HepG2 (cell line): ENCODE results near the gene TFF2. TPM values are rescaled to one million over a fixed set of nuclear protein-coding genes. Genes with fewer than 3 reads are reported as not detected.
A peak's percentile ranks its signal among the peaks of the same experiment; 100 is the strongest.

Experiments
- ATAC-seq: fragments of 200-7000 bp; cut with Tn5 transposase; 3 replicates; pipeline ENCODE4 v1.9.1; 2020; ENCODE audit warnings: mild to moderate bottlenecking, moderate library complexity
- BruUV-seq: library from RNA; stranded (reverse); fragments of 400-500 nt; replicated peaks from 2 replicates; lab custom pipeline; 2021; lab: Mats Ljungman, UMichigan
- CTCF ChIA-PET: fragments of 300-600 bp; formaldehyde crosslinking; extraction: SDS; loops from one replicate; lab custom pipeline; 2021; ENCODE audit warnings: low total read pairs, inconsistent platforms, low intra/inter-chr PET ratio; lab: Yijun Ruan, JAX
- POLR2A ChIA-PET: fragments of 350-600 bp; sonication (Branson Sonifier 250); formaldehyde crosslinking; loops from one replicate; lab custom pipeline; 2020; ENCODE audit warnings: antibody characterized with exemption, inconsistent platforms; lab: Yijun Ruan, JAX
- DNase-seq: peaks from one replicate; pipeline ENCODE4 v3.0.0-alpha.2; 2015; ENCODE audit warnings: low spot score
- FAIRE-seq: peaks from 3 replicates; lab custom pipeline; 2011; peaks lifted over from hg19 to GRCh38; lab: Jason Lieb, UNC
- H2AFZ ChIP-seq: one replicate; pipeline ENCODE4 v1.6.1; 2011; ENCODE audit warnings: low read length, inconsistent platforms
- H3K27ac ChIP-seq: fragments of 300-600 bp; 3 replicates; pipeline ENCODE4 v1.8.0; 2011; ENCODE audit warnings: mixed run types, mild to moderate bottlenecking, mixed read lengths, low read length, inconsistent platforms; ENCODE audit not compliant: insufficient read depth; ENCODE audit errors: extremely low read length
- H3K27me3 ChIP-seq, 2 experiments: fragments of 200-600 bp in 1 of 2; 2 replicates in 1 of 2; 3 replicates in 1 of 2; pipeline versions ENCODE4 v1.6.0 to v1.8.0; 2011; ENCODE audit warnings: low read length in 2 of 2, mild to moderate bottlenecking in 2 of 2, moderate library complexity in 2 of 2, inconsistent platforms in 1 of 2; ENCODE audit not compliant: insufficient read depth in 2 of 2, control insufficient read depth in 1 of 2
- H3K36me3 ChIP-seq, 2 experiments: fragments of 200-600 bp in 1 of 2; replicated peaks in 1 of 2; 2 replicates in 1 of 2; 3 replicates in 1 of 2; pipeline versions ENCODE4 v1.5.1 to v1.8.0; 2011; ENCODE audit warnings: low read length in 2 of 2, inconsistent platforms in 1 of 2; ENCODE audit not compliant: insufficient read depth in 2 of 2, control insufficient read depth in 1 of 2
- H3K4me1 ChIP-seq: 2 replicates; pipeline ENCODE4 v1.5.1; 2012; ENCODE audit warnings: low read length, inconsistent platforms; ENCODE audit not compliant: insufficient read depth
- H3K4me2 ChIP-seq: 2 replicates; pipeline ENCODE4 v1.6.0; 2011; ENCODE audit warnings: low read depth, low read length, inconsistent platforms
- H3K4me3 ChIP-seq, 3 experiments: fragments of 200-600 bp in 1 of 3; sonication (generic), shearing (Covaris generic) in 1 of 3; replicated peaks in 1 of 3; 2 replicates each; pipeline ENCODE4 v1.5.1; 2011 to 2016; ENCODE audit warnings: low read length in 3 of 3, inconsistent platforms in 2 of 3, low read depth in 2 of 3, mild to moderate bottlenecking in 2 of 3, control low read depth in 1 of 3, mixed read lengths in 1 of 3; ENCODE audit not compliant: insufficient read depth in 1 of 3
- H3K79me2 ChIP-seq: one replicate; pipeline ENCODE4 v1.6.1; 2011; ENCODE audit warnings: low read length, inconsistent platforms; ENCODE audit not compliant: insufficient read depth
- H3K9ac ChIP-seq: 2 replicates; pipeline ENCODE4 v1.6.0; 2011; ENCODE audit warnings: mild to moderate bottlenecking, low read depth, low read length, inconsistent platforms; ENCODE audit not compliant: insufficient read depth
- H3K9me3 ChIP-seq: 2 replicates; pipeline ENCODE4 v1.5.1; 2012; ENCODE audit warnings: mild to moderate bottlenecking, low read length
- H4K20me1 ChIP-seq: 2 replicates; pipeline ENCODE4 v1.6.0; 2011; ENCODE audit warnings: inconsistent platforms, mild to moderate bottlenecking, low read length, moderate library complexity; ENCODE audit not compliant: insufficient read depth
- BRD4 ChIP-seq: sonication (generic); formaldehyde crosslinking; IDR thresholded peaks from 2 replicates; pipeline ENCODE4 v1.4.0; 2020; ENCODE audit warnings: missing genetic modification reagents
- SALL1 ChIP-seq: sonication (generic); formaldehyde crosslinking; IDR thresholded peaks from 2 replicates; pipeline ENCODE4 v1.8.0; 2022; ENCODE audit warnings: mild to moderate bottlenecking, missing genetic modification reagents
- SOX13 ChIP-seq, 3 experiments: fragments of 450-650 bp in 1 of 3; sonication (generic) in 1 of 3; formaldehyde crosslinking in 1 of 3; IDR thresholded peaks in 2 of 3; conservative IDR thresholded peaks in 1 of 3; 2 replicates each; pipeline versions ENCODE4 v1.5.0 to v1.6.1; 2016 to 2020; ENCODE audit warnings: antibody characterized with exemption in 1 of 3, mild to moderate bottlenecking in 1 of 3, missing compliant biosample characterization in 1 of 3, missing genetic modification reagents in 1 of 3, moderate library complexity in 1 of 3
- WGBS: methylation state at CpG from one replicate; pipeline ENCODE4 v1.1.6; 2017; ENCODE audit warnings: low lambda C conversion rate; 5-methylcytosine and 5-hydroxymethylcytosine counted together
- in situ Hi-C: cut with HindIII; loops from 2 replicates; pipeline ENCODE4 v1.10.0; 2017; ENCODE audit warnings: low pct_unique_long_range_greater_than_20kb; ENCODE audit not compliant: extremely low pct_ligation_motif_present
- intact Hi-C: fragments of 100-400 bp; cut with micrococcal nuclease; formaldehyde crosslinking; loops from one replicate; pipeline ENCODE4 v1.10.0; 2022; ENCODE audit not compliant: unreplicated experiment
- polyA plus RNA-seq, 8 experiments: library from polyadenylated mRNA; depleted of rRNA in 3 of 8; stranded (reverse) in 7 of 8; unstranded in 1 of 8; fragments of >200 nt; fragmentation: Illumina TruSeq in 4 of 8; extraction: Trizol in 4 of 8; gene quantifications; 2 replicates each; pipeline versions ENCODE4 v1.2.1 to v1.2.3, GENCODE V29; 2011 to 2016; ENCODE audit warnings: low read depth in 4 of 8, missing spikeins in 1 of 8, mixed read lengths in 1 of 8; ENCODE audit not compliant: insufficient read depth in 1 of 8
- total RNA-seq, 5 experiments: library from RNA; depleted of rRNA; stranded (reverse); fragments of >200 nt; fragmentation: Illumina TruSeq; extraction: Trizol; gene quantifications; 2 replicates each; pipeline ENCODE4 v1.2.3, GENCODE V29; 2016; ENCODE audit warnings: low read depth in 1 of 5
- TF ChIP-seq, protein P1 (sequence below): IDR thresholded peaks from 2 replicates; pipeline ENCODE4 v1.4.0; 2020; ENCODE audit warnings: mild to moderate bottlenecking, missing genetic modification reagents
- TF ChIP-seq, protein P2 (sequence below): sonication (generic); formaldehyde crosslinking; IDR thresholded peaks from 2 replicates; pipeline ENCODE4 v1.8.0; 2022; ENCODE audit warnings: mild to moderate bottlenecking, missing genetic modification reagents; ENCODE audit not compliant: insufficient replicate concordance
- TF ChIP-seq, protein P3 (sequence below), 2 experiments: fragments of 450-650 bp in 1 of 2; sonication (generic) in 1 of 2; formaldehyde crosslinking; IDR thresholded peaks; 2 replicates each; pipeline versions ENCODE4 v1.5.0 to v1.8.0; 2020 to 2022; ENCODE audit warnings: mild to moderate bottlenecking in 1 of 2, missing genetic modification reagents in 1 of 2

Gene TFF2
- total and polyA plus RNA-seq, 2 of the 13 experiments (the other 11 are each of a cell fraction or from before 2014, with no cell fraction given) = 1.5 TPM; not detected in 1

- TF ChIP-seq, protein P1, sequence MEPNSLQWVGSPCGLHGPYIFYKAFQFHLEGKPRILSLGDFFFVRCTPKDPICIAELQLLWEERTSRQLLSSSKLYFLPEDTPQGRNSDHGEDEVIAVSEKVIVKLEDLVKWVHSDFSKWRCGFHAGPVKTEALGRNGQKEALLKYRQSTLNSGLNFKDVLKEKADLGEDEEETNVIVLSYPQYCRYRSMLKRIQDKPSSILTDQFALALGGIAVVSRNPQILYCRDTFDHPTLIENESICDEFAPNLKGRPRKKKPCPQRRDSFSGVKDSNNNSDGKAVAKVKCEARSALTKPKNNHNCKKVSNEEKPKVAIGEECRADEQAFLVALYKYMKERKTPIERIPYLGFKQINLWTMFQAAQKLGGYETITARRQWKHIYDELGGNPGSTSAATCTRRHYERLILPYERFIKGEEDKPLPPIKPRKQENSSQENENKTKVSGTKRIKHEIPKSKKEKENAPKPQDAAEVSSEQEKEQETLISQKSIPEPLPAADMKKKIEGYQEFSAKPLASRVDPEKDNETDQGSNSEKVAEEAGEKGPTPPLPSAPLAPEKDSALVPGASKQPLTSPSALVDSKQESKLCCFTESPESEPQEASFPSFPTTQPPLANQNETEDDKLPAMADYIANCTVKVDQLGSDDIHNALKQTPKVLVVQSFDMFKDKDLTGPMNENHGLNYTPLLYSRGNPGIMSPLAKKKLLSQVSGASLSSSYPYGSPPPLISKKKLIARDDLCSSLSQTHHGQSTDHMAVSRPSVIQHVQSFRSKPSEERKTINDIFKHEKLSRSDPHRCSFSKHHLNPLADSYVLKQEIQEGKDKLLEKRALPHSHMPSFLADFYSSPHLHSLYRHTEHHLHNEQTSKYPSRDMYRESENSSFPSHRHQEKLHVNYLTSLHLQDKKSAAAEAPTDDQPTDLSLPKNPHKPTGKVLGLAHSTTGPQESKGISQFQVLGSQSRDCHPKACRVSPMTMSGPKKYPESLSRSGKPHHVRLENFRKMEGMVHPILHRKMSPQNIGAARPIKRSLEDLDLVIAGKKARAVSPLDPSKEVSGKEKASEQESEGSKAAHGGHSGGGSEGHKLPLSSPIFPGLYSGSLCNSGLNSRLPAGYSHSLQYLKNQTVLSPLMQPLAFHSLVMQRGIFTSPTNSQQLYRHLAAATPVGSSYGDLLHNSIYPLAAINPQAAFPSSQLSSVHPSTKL (CRISPR knock-in tag) = peak; percentile 46
- TF ChIP-seq SALL1 (CRISPR knock-in tag) = 0 out of 2 replicates have a peak, but pooled peaks have one; percentile 18
- no peak for TF ChIP-seq SOX13 (IDR thresholded peaks at IDR 0.05)
- TF ChIP-seq SOX13 (CRISPR knock-in tag; conservative IDR thresholded peaks at IDR 0.05 in 1 of 2, IDR thresholded peaks at IDR 0.05 in 1 of 2) = peak in 1 of 2 experiments; percentile 32; a peak in 1 of 4 replicates
These were observed 40.5 kb upstream of the TFF2 start (continued) for GRCh38 chr21:42391297-42391696.

- no TSS peak for BruUV-seq
- CTCF ChIA-PET = no interaction called here
- no peaks in the 10 kb centered on the region for H3K27me3 ChIP-seq
- H3K9ac ChIP-seq = no peak overlapping the region
- peaks cover 81% of the 10 kb centered on the region for H3K4me1 ChIP-seq
- POLR2A ChIA-PET = interaction anchor here (0.9 kb wide), 1 partner anchor 9 kb away, joined by 3 read pairs; no protein-coding TSS in a partner anchor
- no peak overlapping the region for H3K4me3 ChIP-seq
- no peak for FAIRE-seq
- ATAC-seq = no peak
- H3K9me3 ChIP-seq = no peaks in the 10 kb centered on the region
- H3K27ac ChIP-seq = no peak overlapping the region
- intact Hi-C loops = no loop called here
- DNase-seq = no peak
- peak overlapping the region; percentile 36; the same call in 1 of the 2 replicates for H3K4me2 ChIP-seq
- no peak for TF ChIP-seq BRD4
- TF ChIP-seq, protein P2, sequence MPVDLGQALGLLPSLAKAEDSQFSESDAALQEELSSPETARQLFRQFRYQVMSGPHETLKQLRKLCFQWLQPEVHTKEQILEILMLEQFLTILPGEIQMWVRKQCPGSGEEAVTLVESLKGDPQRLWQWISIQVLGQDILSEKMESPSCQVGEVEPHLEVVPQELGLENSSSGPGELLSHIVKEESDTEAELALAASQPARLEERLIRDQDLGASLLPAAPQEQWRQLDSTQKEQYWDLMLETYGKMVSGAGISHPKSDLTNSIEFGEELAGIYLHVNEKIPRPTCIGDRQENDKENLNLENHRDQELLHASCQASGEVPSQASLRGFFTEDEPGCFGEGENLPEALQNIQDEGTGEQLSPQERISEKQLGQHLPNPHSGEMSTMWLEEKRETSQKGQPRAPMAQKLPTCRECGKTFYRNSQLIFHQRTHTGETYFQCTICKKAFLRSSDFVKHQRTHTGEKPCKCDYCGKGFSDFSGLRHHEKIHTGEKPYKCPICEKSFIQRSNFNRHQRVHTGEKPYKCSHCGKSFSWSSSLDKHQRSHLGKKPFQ = no peak
- TF ChIP-seq, protein P3, sequence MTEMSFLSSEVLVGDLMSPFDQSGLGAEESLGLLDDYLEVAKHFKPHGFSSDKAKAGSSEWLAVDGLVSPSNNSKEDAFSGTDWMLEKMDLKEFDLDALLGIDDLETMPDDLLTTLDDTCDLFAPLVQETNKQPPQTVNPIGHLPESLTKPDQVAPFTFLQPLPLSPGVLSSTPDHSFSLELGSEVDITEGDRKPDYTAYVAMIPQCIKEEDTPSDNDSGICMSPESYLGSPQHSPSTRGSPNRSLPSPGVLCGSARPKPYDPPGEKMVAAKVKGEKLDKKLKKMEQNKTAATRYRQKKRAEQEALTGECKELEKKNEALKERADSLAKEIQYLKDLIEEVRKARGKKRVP (CRISPR knock-in tag; IDR thresholded peaks at IDR 0.05) = no peak
- WGBS = 62% methylated on average over 2 of the region's 2 CpGs
- H2AFZ ChIP-seq = no peak overlapping the region
- no peaks in the 10 kb centered on the region for H4K20me1 ChIP-seq
- no peaks in the 10 kb centered on the region for H3K36me3 ChIP-seq
- no peaks in the 10 kb centered on the region for H3K79me2 ChIP-seq
- in situ Hi-C loops = no loop called here
These were observed 39.9 kb upstream of the TFF2 start for GRCh38 chr21:42390696-42391095.
